Right cardiac atrium (tissue), 5 donors: ENCODE measurements around the gene DEFB113. TPM values are rescaled to one million over a fixed set of nuclear protein-coding genes. Genes with fewer than 3 reads are reported as not detected.
A peak's percentile ranks its signal among the peaks of the same experiment; 100 is the strongest.

Source experiments
- ATAC-seq, 2 donors: fragments of 200-7000 bp; cut with Tn5 transposase; one replicate each; pipeline versions ENCODE4 v1.8.0 to v1.9.1; 2020; ENCODE audit warnings: moderate library complexity in 2 of 2, mild to moderate bottlenecking in 1 of 2
- DNase-seq, 3 donors: peaks; one replicate each; pipeline ENCODE4 v3.0.0-alpha.2; 2020
- H3K27ac ChIP-seq: one replicate; pipeline ENCODE4 v1.5.1; 2013; ENCODE audit warnings: mild to moderate bottlenecking, low read length, control low read depth, moderate library complexity
- H3K27me3 ChIP-seq: one replicate; pipeline ENCODE4 v1.6.1; 2013; ENCODE audit not compliant: control insufficient read depth, insufficient read depth
- H3K4me1 ChIP-seq: one replicate; pipeline ENCODE4 v1.6.1; 2013; ENCODE audit warnings: low read length; ENCODE audit not compliant: control insufficient read depth, insufficient read depth
- H3K4me3 ChIP-seq: one replicate; pipeline ENCODE4 v1.5.1; 2013; ENCODE audit warnings: low read length, control low read depth
- H3K9me3 ChIP-seq: one replicate; pipeline ENCODE4 v1.6.1; 2013; ENCODE audit warnings: low read length; ENCODE audit not compliant: control insufficient read depth
- WGBS: extraction: QIAGEN DNeasy Blood & Tissue Kit; methylation state at CpG from one replicate; pipeline ENCODE4 v1.1.7; 2013; 5-methylcytosine and 5-hydroxymethylcytosine counted together
- intact Hi-C, 4 donors: fragments of 100-400 bp; cut with DNase I; formaldehyde crosslinking; loops; one replicate each; pipeline versions ENCODE4 v1.11.0 to v1.14.0; 2022 to 2023
- polyA plus RNA-seq: library from polyadenylated mRNA; stranded (reverse); fragments of 200-250 nt; gene quantifications from one replicate; pipeline ENCODE4 v1.2.3, GENCODE V29; 2013
- total RNA-seq, 4 donors: library from RNA; stranded (reverse); fragmentation: NEBNext Ultra II Directional; extraction: Animal tissue kit (Norgen Biotek cat#: 25700); gene quantifications; one replicate each; pipeline ENCODE4 v1.2.1, GENCODE V29; 2021
- donor health status: healthy with polysubstance abuse.
- donor health status: DM: no; HTN: yes; CAD: no.
- donor health status: DM: no; HTN: no; CAD: no.
- donor health status: DM: no; HTN: yes; CAD: no; lungs with severe emphysema.
- donor health status: DM: yes; HTN: yes; CAD: no.

The DEFB113 gene
- total and polyA plus RNA-seq, 5 donors: not detected

GRCh38 chr6:49937017-49937416 lies 32.4 kb downstream of the DEFB113 start:
- no peak for ATAC-seq
- 68% methylated on average over 2 of the region's 2 CpGs for WGBS
- H3K4me3 ChIP-seq: no peak overlapping the region
- intact Hi-C loops: no loop called here
- H3K27me3 ChIP-seq: no peaks in the 10 kb centered on the region
- DNase-seq: no peak
- H3K27ac ChIP-seq: no peak overlapping the region
- no peaks in the 10 kb centered on the region for H3K4me1 ChIP-seq
- no peaks in the 10 kb centered on the region for H3K9me3 ChIP-seq

DNA sequence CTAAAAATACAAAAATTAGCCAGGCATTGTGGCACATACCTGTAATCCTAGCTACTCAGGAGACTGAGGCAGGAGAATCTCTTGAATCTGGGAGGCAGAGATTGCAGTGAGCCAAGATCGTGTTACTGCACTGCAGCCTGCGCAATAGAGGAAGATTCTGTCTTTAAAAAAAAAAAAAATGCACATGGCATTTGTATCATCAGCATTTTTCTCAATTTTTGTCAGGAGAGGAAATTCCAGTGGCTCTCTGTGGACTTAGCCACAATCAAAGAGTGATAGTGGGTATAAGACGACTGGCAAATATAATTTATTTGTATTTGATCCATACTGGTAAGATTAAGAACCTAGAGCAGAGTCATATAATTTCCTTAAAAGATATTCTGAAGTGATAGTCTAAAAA lies 34.0 kb downstream of the DEFB113 start:
- no peak for ATAC-seq
- Histone ChIP-seq H3K4me3 (no peak overlapping the region), H3K27ac (no peak overlapping the region), H3K4me1 (no peaks in the 10 kb centered on the region), H3K27me3 (no peaks in the 10 kb centered on the region), H3K9me3 (no peaks in the 10 kb centered on the region)
- intact Hi-C loops: no loop called here
- WGBS: 58% methylated on average over 3 of the region's 3 CpGs
- no peak for DNase-seq

DNA sequence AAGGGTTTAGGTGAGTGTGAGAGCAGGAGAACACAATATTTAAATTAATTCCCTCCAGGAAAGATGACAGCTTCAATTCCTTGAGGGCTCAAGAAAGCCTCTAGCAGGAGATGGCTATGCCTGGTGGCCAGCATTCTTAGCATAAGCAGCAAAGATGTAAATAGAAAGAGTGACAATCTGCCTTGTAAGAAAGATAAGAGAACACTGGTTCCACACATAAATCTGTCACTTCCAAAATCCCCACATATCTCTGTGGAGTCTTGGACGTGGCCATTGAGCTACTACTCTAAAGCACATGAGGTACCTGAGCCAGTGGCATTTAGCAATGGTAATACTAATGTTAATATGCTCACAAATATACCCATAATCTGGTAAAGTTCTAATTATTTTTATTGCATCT lies 34.7 kb downstream of the DEFB113 start:
- 43% methylated on average over 1 of the region's 1 CpG for whole genome bisulfite sequencing
- no peaks in the 10 kb centered on the region for H3K9me3 ChIP-seq
- intact Hi-C loops: no loop called here
- no peak overlapping the region for H3K27ac ChIP-seq
- no peaks in the 10 kb centered on the region for H3K27me3 ChIP-seq
- H3K4me1 ChIP-seq: no peaks in the 10 kb centered on the region
- H3K4me3 ChIP-seq: no peak overlapping the region
- ATAC-seq (no peak), DNase-seq (no peak)

GRCh38 chr6:49933526-49933925 lies 35.9 kb downstream of the DEFB113 start:
- intact Hi-C loops: no loop called here
- DNase-seq (peak in 2 of 3 donors; percentile 26 to 36), ATAC-seq (no peak)
- no peak overlapping the region for H3K27ac ChIP-seq
- no peak overlapping the region for H3K4me3 ChIP-seq
- H3K4me1 ChIP-seq: no peaks in the 10 kb centered on the region
- peaks cover 2% of the 10 kb centered on the region for H3K27me3 ChIP-seq
- WGBS: 94% methylated on average over 21 of the region's 21 CpGs
- no peaks in the 10 kb centered on the region for H3K9me3 ChIP-seq

DNA sequence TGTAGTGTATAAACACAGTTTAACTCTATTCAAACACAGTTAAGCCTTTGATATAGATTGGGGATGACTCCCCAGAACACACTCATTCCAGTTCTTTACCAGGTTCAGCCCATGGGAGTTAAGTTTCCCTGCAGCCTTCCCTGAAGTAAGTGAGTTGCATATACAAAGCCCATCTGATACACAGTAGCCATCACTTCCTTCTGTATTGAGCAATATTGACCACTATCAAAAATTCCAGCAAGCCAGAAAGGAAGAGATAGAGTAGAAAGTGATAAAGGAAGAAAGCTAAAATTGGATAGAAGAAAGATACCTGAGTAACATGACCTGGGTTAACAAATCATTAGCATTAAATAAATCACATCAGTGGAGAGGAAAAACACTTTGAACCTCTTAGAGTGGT lies 40.1 kb downstream of the DEFB113 start:
- no peak overlapping the region for H3K27ac ChIP-seq
- DNase-seq: no peak
- H3K4me3 ChIP-seq: no peak overlapping the region
- H3K9me3 ChIP-seq: no peaks in the 10 kb centered on the region
- no peak for ATAC-seq
- no peaks in the 10 kb centered on the region for H3K4me1 ChIP-seq
- intact Hi-C loops: no loop called here
- peaks cover 3% of the 10 kb centered on the region for H3K27me3 ChIP-seq

DNA sequence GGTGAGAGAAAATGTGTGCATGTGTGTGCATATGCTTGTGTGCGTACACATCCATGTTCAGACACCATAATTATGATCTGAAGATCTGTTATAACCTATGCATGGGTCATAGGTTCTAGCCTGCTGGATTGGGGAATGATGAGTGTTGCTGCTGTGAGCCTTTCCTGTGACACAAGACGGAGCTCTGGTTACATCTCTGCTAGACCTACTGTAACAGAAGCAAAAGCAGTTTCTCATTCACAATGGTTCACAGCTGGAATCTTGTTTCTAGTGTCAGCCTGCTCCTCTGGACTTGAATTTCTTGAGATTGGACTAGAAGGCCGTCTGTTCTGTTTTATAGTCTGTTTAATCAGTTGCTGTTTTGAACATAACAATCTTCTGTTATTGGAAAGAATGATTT lies 45.6 kb downstream of the DEFB113 start:
- Histone ChIP-seq H3K9me3 (no peaks in the 10 kb centered on the region), H3K4me3 (no peak overlapping the region), H3K4me1 (no peaks in the 10 kb centered on the region), H3K27me3 (peaks cover 3% of the 10 kb centered on the region), H3K27ac (no peak overlapping the region)
- no peak for ATAC-seq
- WGBS: 53% methylated on average over 3 of the region's 3 CpGs
- DNase-seq: no peak
- intact Hi-C loops: no loop called here

DNA sequence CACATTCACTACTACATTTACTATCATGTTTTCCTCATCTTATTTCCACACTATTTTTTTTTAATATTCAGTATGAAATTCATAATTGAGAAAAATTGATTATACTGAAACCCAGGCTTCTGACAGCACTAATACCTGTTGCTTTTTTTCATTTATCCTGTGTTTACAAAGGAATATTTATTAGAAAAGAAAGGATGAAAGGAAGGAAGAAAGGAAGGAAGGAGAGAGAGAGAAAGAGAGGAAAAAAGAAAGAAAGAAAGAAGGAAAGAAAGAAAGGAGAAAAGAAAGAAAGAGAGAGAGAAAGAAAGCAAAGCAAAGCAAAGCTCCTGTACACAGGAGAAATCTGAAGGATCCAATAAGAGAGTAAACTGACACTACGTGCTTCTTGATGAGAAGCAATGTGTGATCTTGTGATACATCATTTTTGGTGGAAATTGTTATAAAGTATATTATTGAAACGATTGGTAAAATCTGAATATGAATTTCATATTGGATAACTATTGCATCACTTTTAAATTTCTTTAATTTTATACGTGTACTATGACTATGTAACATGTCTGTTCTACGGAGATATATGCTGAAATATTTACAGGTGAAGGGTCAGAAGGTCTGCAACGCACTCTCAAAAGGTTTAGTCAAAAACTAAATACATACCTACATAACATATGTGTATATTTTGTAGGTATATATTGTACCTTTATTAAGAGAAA lies 49.3 kb downstream of the DEFB113 start:
- intact Hi-C loops: no loop called here
- no peak overlapping the region for H3K27ac ChIP-seq
- no peak overlapping the region for H3K4me3 ChIP-seq
- DNase-seq (no peak), ATAC-seq (no peak)
- no peaks in the 10 kb centered on the region for H3K4me1 ChIP-seq
- no peaks in the 10 kb centered on the region for H3K27me3 ChIP-seq
- no peaks in the 10 kb centered on the region for H3K9me3 ChIP-seq
- 84% methylated on average over 5 of the region's 5 CpGs for WGBS

DNA sequence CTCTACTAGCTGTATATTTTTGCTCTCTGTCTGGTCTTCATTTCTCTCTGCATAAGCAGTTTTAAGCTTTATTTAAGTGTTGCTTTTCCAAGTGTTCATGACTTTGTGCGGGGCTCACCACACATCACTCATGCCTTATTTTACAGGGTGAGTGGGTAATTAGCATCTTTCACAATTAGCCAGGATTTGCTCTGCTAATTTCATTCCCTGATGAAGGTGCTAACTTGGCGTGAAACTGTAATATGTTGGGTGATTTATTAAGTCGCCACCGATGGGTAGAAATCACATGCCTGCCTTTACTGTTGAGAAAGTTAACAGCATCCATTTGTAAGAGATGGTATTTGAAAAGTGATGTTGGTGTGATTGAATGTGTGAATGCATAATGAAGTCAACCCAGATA lies 50.2 kb downstream of the DEFB113 start:
- DNase-seq (no peak), ATAC-seq (no peak)
- no peak overlapping the region for H3K4me3 ChIP-seq
- intact Hi-C loops: no loop called here
- no peaks in the 10 kb centered on the region for H3K9me3 ChIP-seq
- 62% methylated on average over 4 of the region's 4 CpGs for WGBS
- no peaks in the 10 kb centered on the region for H3K27me3 ChIP-seq
- H3K4me1 ChIP-seq: no peaks in the 10 kb centered on the region
- H3K27ac ChIP-seq: no peak overlapping the region

DNA sequence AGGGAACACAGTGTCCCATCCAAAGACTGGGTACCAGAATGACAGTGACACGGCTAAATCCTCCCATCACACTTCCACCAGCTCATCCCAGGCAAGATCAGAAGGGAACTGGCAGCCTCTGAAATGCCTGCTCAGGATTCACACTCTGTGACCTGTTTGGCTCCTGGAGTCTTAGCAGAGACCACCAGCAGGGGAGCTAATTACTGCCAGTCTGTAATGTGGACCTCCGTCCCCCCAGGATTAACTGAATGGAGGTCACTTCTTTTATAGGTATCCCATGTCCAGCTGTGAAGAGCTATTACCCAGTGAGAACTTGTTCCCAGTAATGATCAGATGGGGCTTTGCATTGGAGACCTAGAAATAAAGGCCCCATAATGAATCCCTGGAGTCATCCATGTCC lies 50.6 kb downstream of the DEFB113 start:
- intact Hi-C loops: no loop called here

More for the DNA sequence above, 50.6 kb downstream of the DEFB113 start:
- WGBS: 52% methylated on average over 2 of the region's 2 CpGs
- Histone ChIP-seq H3K4me1 (no peaks in the 10 kb centered on the region), H3K27me3 (no peaks in the 10 kb centered on the region), H3K9me3 (no peaks in the 10 kb centered on the region), H3K4me3 (no peak overlapping the region), H3K27ac (no peak overlapping the region)
- peak in 1 of 2 donors; percentile 68 for ATAC-seq
- DNase-seq: peak in 1 of 3 donors; percentile 20

Other genes with a start within 250 kb of the DEFB113 start
- not detected for gene CRISP3, start 225.2 kb downstream of the DEFB113 start, total RNA-seq
- not detected for gene CRISP3, start 225.2 kb downstream of the DEFB113 start, polyA plus RNA-seq
- not detected for gene PGK2, start 182.3 kb downstream of the DEFB113 start, total RNA-seq
- not detected for gene PGK2, start 182.3 kb downstream of the DEFB113 start, polyA plus RNA-seq
- not detected for gene CRISP1, start 103.1 kb downstream of the DEFB113 start, total RNA-seq
- gene CRISP1, start 103.1 kb downstream of the DEFB113 start, polyA plus RNA-seq: not detected
- not detected for gene DEFB114, start 5.5 kb downstream of the DEFB113 start, total RNA-seq
- gene DEFB114, start 5.5 kb downstream of the DEFB113 start, polyA plus RNA-seq: not detected
- not detected for gene DEFB110, start 52.4 kb upstream of the DEFB113 start, total RNA-seq
- not detected for gene DEFB110, start 52.4 kb upstream of the DEFB113 start, polyA plus RNA-seq
- not detected for gene DEFB112, start 80.3 kb upstream of the DEFB113 start, total RNA-seq
- not detected for gene DEFB112, start 80.3 kb upstream of the DEFB113 start, polyA plus RNA-seq